ENCODE measurements around the gene MYZAP.

Gene MYZAP

GRCh38 chr15:57563416-57563815 lies 28.3 kb upstream of the MYZAP start:
- DNase-seq: no peak

- DNase-seq: peak; percentile 35
These were observed 26.4 kb upstream of the MYZAP start for GRCh38 chr15:57565311-57565710.

- no peak for DNase-seq
These were observed 24.9 kb upstream of the MYZAP start for GRCh38 chr15:57566834-57567233.

GRCh38 chr15:57567891-57568290 lies 23.8 kb upstream of the MYZAP start:
- DNase-seq: no peak

GRCh38 chr15:57568299-57568698 lies 23.4 kb upstream of the MYZAP start:
- DNase-seq: no peak

GRCh38 chr15:57570340-57570739 lies 21.4 kb upstream of the MYZAP start:
- DNase-seq: no peak

- DNase-seq: no peak
These were observed 20.7 kb upstream of the MYZAP start for GRCh38 chr15:57570994-57571393.

- DNase-seq: no peak
These were observed 20.0 kb upstream of the MYZAP start for GRCh38 chr15:57571725-57572124.

- DNase-seq: no peak
These were observed 19.2 kb upstream of the MYZAP start for GRCh38 chr15:57572468-57572867.

GRCh38 chr15:57573151-57573550 lies 18.6 kb upstream of the MYZAP start:
- DNase-seq: no peak

- no peak for DNase-seq
These were observed 16.3 kb upstream of the MYZAP start for GRCh38 chr15:57575363-57575762.

GRCh38 chr15:57578288-57578900 lies 13.3 kb upstream of the MYZAP start:
- no peak for DNase-seq

GRCh38 chr15:57580428-57580827 lies 11.3 kb upstream of the MYZAP start:
- no peak for DNase-seq

GRCh38 chr15:57580866-57581265 lies 10.8 kb upstream of the MYZAP start:
- DNase-seq: no peak

GRCh38 chr15:57582090-57582489 lies 9.6 kb upstream of the MYZAP start:
- no peak for DNase-seq

GRCh38 chr15:57583282-57583681 lies 8.4 kb upstream of the MYZAP start:
- DNase-seq: no peak

GRCh38 chr15:57583720-57584119 lies 8.0 kb upstream of the MYZAP start:
- DNase-seq: no peak

GRCh38 chr15:57586661-57587424 lies 4.9 kb upstream of the MYZAP start:
- no peak for DNase-seq

GRCh38 chr15:57589281-57589680 lies 2.4 kb upstream of the MYZAP start:
- no peak for DNase-seq

- no peak for DNase-seq
These were observed 1.9 kb upstream of the MYZAP start for GRCh38 chr15:57589754-57590153.

GRCh38 chr15:57591237-57591821 lies 375 bp upstream of the MYZAP start:
- DNase-seq: no peak

GRCh38 chr15:57592426-57592825 lies 722 bp downstream of the MYZAP start:
- DNase-seq: no peak

GRCh38 chr15:57592836-57593420 lies 1.2 kb downstream of the MYZAP start:
- DNase-seq: no peak

- no peak for DNase-seq
These were observed 2.8 kb downstream of the MYZAP start for GRCh38 chr15:57594479-57594878.

Data from activated CD4-positive, alpha-beta T cell treated with anti-CD3 and anti-CD28 coated beads, Interleukin-2, amount 50 U/mL, for 1 hour (primary cell).